ENCODE measurements around the gene RNF44.
A peak's percentile ranks its signal among the peaks of the same experiment; 100 is the strongest.

RNF44 gene

DNA sequence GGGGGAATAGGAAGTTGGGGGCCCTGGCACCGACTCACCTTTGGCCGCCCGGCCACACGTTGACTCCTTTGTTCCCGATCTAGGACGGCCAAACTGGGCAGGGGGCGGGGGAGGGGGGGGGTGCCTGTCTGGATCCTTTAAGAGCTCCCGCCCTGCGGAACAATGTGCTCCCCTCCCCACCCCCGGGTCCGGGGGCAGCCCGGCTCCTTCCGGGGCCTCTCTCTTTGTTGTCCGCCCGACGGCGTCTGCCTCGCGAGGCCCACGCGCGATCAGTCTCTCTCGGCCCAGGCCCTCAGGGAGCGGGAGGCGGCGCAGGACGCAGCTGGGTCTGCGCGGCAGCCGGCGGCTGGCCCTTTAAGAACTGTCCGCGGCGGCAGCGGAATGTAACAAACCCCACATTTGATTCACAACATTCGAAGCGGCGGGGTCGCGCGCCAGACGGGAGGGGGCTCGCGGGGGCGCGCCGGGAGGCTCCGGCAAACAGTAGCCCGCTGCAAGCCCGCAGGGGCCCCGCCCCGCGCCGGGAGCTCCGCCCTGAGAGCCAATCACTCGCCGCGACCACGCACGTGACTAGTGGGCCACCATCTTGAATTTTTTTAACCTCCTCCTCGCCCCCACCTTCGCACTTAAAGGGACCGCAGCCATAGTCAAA, at the start of gene RNF44:
Gene RNF44, minus strand, starts transcription at position 501 of the 652 bp plus-strand sequence. CDS start 4,930 bp downstream, outside the sequence.
- peak; percentile 99 for DNase-seq

DNA sequence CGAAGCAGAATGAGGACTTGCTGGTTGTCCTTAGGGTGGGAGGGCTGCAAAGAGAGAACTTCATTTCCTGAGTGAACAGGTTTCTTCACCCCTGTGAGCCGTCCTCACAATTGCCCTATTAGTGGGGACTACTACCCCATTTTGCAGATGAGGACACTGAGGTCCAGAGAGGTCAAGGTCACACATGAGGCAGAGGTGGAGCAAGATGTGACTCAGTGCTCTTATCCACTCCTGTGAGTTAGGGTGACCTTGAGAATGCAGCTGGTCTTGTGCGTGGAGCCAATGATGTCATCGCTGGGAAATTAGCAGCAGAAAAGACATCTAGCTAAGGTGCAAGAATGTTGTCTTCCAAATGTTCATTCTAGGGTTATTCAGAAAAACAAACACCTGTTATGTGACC, 45.9 kb upstream of the RNF44 start:
- no peak for DNase-seq

DNA sequence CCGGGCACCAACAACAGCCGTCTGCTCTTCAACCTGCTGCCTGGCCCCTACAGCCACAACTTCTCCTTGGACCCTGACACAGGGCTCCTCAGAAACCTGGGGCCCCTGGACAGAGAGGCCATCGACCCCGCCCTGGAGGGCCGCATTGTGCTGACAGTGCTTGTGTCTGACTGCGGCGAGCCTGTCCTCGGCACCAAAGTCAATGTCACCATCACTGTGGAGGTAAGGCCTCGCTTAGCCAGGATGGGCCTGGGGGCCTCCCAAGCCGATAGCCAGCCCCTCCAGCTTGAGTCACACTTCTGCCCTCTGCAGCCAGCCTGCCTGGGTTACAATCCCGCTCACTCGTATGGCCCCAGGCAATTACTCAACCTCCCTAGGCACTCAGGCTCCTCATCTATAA, 44.2 kb upstream of the RNF44 start:
- no peak for DNase-seq

DNA sequence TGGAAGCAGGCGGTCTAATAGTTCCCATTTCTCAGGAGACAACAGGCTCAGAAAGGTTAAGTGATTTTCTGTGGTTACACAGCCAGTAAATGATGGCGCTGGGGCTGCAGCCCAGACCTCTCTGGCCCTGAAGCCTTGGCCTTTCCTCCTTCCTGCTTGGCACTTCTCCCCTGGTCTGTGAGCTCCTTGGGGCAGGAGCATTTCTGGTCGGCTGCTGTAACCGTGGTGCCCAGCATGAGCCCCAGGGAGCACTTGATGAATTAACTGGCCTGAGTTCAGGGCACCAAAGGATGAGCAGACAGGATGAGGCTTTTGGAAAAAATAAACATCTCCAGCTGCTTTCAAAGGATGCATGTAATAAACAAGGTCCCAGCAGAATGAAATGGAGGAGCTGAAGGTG, 42.1 kb upstream of the RNF44 start:
- DNase-seq = no peak

DNA sequence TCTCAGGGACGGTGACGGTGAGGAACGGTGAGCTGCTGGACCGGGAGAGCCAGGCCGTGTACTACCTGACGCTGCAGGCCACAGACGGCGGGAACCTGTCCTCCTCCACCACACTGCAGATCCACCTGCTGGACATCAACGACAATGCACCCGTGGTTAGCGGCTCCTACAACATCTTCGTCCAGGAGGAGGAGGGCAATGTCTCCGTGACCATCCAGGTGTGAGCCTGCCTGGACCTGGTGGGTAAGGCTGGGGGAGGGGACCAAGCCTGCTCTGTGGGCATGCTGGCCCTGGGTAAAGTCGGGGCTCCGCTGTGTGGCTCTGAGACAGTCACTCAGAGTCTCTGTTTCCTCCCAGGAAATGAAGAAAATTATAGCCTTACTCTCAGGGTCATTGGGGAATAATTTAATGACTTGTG, 41.2 kb upstream of the RNF44 start:
- DNase-seq = peak; percentile 68

DNA sequence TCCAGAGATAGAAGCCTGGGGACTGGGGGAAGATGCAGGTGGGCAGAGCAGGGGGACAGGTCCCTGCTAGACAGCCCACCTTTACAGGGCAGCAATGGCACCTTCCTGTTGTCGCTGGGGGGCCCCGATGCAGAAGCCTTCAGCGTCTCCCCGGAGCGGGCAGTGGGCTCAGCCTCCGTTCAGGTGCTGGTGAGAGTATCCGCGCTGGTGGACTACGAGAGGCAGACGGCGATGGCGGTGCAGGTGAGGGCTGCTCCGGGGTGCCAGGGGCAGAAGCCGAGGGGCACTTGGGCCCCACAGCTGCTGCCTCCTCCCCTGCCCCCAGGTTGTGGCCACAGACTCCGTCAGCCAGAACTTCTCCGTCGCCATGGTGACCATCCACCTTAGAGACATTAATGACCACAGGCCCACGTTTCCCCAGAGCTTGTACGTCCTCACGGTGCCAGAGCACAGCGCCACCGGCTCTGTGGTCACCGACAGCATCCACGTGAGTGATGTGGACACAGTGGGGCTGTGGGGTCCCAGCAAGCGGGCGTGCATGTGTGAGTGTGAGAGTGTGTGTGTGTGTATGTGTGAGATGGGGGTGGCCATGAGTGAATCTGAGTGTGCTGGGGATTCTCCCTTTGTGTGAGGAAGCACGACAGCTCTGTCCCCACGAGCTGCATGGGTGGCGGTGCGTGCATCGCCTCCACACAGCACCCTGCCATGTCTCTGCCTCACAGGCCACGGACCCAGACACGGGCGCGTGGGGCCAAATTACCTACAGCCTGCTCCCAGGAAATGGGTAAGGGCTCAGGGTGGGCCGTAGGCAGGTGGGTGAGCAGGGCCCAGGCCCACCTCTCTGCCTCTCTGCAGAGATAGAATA, 40.3 kb upstream of the RNF44 start:
- peak; percentile 40 for DNase-seq

DNA sequence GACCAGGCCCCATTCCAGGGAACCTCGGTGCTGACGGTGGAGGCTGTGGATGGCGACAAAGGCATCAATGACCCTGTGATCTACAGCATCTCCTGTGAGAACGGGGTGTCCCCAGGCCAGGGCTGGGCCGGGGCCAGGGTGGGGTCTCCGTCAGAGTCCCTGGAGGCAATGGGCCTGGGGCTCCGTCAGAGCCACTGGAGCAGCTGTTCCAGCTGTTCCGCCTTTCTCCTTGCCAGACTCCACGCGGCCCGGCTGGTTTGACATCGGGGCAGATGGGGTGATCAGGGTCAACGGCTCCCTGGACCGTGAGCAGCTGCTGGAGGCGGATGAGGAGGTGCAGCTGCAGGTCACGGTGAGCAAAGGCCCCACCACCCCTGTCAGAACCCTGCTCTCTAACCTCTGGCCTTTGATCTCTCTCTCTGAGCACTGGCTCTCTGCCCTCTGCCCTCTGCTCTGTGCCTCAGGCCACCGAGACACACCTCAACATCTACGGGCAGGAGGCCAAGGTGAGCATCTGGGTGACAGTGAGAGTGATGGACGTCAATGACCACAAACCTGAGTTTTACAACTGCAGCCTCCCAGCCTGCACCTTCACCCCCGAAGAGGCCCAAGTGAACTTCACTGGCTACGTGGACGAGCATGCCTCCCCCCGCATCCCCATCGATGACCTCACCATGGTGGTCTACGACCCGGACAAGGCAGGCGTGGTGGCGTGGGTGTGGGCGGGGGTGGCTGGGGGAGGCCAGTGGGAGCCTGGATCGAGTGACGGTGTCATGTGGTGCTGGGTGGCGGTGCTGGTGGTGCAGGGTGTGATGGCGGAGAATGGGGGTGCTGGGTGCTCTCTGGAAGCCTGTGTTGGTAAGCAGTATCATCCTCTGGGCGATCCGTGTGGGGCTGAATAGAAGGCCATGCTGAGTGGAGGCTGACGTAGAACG, 38.6 kb upstream of the RNF44 start:
- DNase-seq = no peak

DNA sequence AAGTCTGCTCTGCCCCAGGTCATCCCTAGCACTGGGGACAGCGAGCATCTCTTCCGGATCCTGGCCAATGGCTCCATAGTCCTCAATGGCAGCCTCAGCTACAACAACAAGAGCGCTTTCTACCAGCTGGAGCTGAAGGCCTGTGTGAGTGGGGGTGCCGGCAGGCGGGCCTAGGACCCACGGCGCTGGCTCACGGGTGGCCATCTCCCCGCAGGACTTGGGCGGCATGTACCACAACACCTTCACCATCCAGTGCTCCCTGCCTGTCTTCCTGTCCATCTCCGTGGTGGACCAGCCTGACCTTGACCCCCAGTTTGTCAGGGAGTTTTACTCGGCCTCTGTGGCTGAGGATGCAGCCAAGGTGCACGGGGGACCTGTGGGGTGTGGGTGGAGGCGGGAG, 37.9 kb upstream of the RNF44 start:
- DNase-seq = no peak

DNA sequence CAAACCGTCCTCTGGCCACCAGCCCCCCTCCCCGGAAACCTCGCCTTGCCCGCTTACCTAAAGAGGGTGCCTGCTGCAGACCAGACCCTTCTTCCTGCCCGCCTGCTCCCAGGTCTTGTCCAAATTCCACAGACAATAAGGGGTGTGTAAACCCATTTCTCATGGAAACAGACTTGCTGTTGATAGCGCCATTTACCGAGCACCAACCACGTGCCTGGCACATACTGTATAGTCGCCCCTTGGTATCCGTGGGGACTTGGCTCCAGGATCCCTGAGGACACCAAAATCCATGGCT, 37.0 kb upstream of the RNF44 start:
- no peak for DNase-seq

DNA sequence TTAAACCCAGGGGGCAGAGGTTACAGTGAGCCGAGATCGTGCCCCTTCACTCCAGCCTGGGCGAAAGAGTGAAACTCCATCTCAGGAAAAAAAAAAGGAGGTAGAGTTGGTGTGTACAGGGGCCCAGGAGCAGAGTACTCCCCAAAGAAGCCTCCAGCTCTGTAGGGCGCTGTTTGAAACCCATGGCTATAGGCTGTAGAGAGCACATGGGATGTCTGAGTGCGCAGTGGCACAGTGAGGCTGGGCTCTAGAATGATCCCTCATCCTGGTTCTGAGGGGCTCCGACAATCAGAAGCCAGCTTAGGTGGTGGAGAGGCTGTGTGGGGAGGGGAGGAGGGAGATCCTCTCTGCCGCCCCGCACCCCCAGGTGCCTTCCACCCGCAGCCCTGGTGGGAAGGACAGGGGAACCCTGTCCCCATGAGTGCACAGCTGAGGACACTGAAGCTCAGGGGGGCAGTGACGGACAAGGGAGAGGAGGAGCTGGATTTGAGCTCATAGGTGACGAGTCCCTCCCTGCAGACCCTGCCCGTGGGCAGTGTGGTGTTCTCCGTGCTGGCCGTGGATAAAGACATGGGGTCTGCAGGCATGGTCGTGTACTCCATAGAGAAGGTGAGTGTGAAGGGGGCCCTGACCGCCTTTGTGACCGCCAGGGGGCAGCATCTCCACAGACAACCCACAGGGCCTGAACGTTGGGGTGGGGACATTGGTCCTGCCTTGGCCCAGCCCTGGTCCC, 36.5 kb upstream of the RNF44 start:
- DNase-seq = peak; percentile 82

DNA sequence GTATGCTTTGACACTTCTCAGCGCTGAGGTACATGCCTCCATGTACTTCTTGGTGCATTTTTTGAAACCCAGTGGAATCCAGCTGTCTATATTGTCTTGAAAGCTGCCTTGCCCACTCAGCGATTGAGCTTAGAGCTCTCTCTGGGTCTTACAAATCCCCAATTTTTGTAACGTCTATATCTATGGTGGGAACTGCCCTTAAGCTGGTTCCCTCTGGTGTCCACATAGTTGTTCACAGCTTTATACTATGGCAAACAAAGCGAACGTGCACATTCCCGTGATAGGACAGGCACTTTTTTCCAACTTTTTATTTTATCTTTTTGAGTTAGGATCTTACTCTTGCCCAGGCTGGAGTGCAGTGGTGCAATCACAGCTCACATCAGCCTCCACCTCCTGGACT, 32.8 kb upstream of the RNF44 start:
- DNase-seq = no peak

DNA sequence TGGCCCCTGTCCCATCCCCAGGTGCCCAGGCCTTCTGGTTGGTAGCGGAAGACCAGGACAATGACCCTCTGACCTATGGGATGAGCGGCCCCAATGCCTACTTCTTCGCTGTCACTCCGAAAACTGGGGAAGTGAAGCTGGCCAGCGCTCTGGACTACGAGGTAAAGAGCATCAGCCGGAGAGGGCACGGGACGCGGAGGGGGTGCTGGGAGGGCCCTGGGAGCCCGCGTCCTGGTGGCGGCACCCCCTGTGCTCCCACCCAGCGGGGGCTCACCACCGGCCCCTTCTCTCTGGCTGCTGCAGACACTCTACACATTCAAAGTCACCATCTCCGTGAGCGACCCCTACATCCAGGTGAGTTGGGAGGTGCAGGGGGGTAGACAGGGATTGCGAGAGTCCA, 31.5 kb upstream of the RNF44 start:
- no peak for DNase-seq

DNA sequence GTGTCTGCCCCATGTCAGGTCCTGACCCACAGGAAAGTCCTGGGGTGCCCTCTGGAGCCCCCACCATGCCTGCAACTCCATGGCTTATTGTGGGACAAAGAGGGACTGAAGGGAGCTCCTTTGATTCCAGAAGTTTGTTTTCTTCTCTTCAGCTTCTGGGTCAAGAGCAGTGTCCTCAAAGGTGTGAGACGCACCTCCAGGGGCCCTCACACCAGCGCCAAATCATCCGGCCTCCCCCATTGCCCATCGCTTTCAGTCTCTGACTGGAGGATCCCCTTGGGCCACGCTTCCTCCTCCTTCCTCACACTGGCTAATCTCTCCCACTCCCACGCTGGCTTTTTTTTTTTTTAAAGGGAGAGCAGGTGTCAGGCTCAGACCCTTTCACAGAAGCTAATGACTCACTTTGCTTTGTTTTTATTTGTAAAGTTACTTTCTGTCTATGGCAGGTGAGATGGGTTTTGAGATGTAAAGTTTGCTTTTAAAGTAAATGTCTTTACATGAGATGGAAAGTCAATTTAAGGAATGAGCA, 28.6 kb upstream of the RNF44 start:
- DNase-seq = no peak

DNA sequence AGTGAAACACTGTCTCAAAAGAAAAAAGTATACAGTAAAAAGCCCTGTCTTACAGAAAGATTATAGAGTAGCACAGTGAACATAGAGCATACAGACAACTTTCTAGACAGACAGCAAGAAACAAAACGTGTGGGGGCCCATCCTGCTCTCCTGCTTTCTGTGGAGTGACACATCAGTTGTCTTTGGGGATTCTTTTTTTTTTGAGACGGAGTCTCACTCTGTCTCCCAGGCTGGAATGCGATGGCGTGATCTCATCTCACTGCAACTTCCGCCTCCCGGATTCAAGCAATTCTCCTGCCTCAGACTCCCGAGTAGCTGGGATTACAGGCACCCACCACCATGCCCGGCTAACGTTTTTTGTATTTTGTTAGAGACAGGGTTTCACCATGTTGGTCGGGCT, 26.8 kb upstream of the RNF44 start:
- no peak for DNase-seq

DNA sequence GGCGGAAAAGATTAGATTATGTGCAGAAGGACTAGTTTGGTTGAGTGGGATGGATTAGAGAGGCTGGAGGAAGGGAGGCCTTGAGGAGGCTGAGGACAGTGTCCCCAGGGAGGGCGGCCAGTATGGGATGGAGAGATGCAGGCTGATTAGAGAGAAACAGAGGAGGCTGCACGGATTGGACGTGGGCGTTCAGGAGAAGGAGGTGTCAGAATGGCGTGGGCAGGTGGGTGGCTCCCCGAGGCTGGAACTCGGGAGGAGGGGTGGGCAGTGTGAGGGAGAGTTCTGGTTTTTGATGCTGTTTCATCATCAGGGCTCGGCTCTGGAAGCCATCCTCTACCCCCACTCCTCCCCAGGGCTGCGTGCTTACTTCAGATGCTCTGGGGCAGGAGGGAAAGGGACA, 25.0 kb upstream of the RNF44 start:
- DNase-seq = no peak

DNA sequence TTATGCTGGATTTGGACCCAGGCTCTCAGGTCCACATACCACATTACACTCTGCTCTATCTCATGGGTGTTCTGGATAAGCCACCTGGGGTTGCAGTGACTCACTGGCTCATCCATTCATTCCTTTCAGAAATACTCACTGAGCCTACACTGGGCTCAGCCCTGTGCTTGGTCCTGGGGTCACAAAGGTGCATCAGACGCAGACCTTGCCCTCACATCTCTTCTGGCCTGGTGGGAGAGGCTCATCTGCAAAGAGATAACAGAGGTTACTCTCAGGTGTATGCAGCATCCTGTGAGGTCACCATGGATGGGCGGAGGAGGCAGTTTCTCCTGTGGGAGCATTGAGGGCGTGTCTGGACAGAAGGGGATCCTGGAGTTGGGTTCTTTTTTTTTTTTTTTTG, 24.1 kb upstream of the RNF44 start:
- no peak for DNase-seq

DNA sequence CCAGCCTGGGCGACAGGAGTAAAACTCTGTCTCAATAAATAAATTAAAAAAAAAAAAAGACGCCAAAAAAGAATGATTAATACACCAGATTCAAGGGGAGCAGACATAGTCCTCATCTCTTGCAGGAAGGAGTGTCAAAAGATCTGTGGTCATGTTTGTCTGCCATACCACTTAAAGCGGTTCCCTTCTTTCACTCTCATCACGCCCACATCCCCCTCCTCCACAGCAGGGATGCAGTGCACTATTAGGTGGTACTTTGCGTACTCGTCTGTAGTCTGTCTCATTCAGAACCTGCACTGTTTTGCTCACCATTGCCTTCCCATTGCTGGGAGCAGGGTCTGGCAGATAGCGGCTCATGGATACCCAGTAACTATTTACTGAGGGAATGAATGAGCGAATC, 23.2 kb upstream of the RNF44 start:
- no peak for DNase-seq

DNA sequence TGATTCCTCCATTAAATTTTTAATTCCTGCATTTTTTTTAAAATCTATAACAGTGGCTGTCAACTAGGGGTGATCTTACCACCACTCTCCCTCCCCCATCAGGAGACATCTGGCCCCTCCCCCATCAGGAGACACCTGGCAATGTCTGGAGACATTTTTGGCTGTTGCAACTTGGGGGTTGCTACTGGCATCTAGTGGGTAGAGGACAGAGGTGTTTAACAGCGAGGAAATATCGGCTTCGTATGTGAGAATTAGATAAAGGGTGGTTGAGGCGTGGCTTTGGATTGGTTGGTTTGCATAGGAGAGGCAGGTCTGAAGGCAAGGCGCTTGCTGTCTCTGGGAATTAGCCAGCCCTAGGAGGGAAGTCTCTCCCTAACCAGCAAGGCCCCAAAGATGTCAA, 22.5 kb upstream of the RNF44 start:
- no peak for DNase-seq

DNA sequence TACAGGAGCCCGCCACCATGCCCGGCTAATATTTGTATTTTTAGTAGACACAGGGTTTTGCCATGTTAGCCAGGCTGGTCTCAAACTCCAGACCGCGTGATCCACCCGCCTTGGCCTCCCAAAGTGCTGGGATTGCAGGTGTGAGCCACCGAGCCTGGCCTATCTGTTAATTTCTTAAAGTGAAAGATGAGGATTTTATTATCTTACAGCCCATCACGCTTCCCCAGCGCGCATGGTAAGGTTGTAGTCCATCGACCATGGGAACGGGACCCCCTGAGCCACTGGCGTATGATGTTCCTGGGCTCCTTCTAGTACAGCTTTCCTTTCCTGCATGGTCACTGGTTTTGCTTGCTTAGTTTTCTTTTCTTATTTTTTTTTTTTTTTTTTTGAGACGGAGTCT, 20.6 kb upstream of the RNF44 start:
- no peak for DNase-seq

DNA sequence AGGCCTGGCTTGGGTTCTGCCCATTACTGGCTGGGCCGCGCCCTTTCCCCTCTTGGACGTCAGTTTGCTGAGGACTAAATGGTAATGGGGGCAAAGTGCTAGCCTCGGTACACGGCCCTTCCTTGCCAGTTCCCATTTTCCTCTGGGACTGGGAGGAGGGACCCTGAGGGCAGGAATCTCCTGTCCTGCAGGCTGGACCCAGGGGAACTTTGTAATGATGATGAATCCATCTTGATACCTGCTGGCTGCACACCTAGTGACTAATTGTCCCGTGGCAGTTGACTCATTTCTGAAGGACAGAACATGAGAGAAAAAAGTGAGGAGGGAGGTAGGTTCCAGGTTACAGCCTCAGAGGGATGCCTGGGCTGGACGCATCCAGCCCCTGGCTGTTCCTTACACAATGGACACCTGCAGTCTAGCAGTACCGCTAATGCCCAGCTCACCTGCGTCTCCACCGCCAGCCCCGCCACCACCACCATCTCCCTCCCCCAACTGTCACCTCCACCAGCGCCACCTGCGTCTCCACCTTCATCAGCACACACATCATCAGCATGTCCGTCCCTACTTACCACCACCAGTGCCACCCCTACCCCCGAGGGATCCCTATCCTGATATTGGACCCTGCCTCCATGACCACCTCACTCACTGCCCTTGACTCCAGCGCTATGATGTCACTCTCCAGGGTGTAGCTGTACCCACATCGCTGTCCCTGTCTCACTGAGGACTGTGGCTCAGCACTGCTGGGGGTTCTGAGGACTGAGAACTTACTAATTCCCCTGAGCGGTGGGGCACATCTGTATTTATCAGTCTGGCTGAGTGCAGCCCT, 16.3 kb upstream of the RNF44 start:
- DNase-seq = no peak

DNA sequence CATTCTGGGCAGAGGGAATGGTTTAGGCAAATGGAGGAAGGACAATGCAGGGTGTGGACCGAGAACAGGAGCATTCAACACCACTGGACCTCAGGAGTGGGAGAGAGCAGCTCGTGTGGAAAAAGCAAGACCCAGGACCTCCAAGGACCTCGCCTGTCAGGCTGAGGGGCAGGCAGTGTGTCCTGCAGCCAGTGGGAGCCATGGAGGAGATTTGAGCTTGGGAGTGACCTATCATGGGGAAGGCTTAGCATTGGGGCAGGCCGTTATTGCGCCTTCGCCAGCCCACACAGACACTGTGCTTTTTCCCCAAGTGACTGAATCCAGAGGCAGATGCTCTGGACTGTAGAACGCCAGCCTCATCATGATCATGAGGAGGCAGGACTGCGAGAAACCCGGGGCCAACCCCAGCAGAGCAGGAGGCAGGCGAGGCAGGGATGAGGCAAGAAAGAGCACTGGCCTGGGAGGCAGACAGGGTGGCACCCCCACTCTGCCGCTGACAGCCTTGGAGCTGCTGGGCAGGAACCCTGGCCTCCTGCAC, 15.2 kb upstream of the RNF44 start:
- DNase-seq = no peak

All from eye (tissue), 1 donor.